IMR-90 (cell line): ENCODE measurements around the gene DLGAP3. TPM values are rescaled to one million over a fixed set of nuclear protein-coding genes. Genes with fewer than 3 reads are reported as not detected.

Source experiments
- ATAC-seq: fragments of 200-7000 bp; cut with Tn5 transposase; 2 replicates; pipeline ENCODE4 v1.9.1; 2020; ENCODE audit warnings: low read depth, mild to moderate bottlenecking, moderate library complexity
- BruUV-seq: library from RNA; stranded (reverse); fragments of 400-500 nt; replicated peaks from 2 replicates; lab custom pipeline; 2021; lab: Mats Ljungman, UMichigan
- CTCF ChIA-PET: fragments of 300-600 bp; formaldehyde crosslinking; extraction: SDS; loops from one replicate; lab custom pipeline; 2021; ENCODE audit warnings: antibody characterized with exemption; lab: Yijun Ruan, JAX
- POLR2A ChIA-PET: fragments of 300-600 bp; sonication (Branson Sonifier 250); formaldehyde crosslinking; loops from one replicate; lab custom pipeline; 2022; ENCODE audit warnings: antibody characterized with exemption; ENCODE audit not compliant: unreplicated experiment; lab: Charles Lee
- DNase-seq: peaks from one replicate; pipeline ENCODE4 v3.0.0; 2013
- H2AFZ ChIP-seq: replicated peaks from 2 replicates; pipeline ENCODE3; 2013; ENCODE audit warnings: low read length, mild to moderate bottlenecking; ENCODE audit not compliant: poor library complexity
- H2AK5ac ChIP-seq: 2 replicates; pipeline ENCODE4 v1.6.1; 2013; ENCODE audit warnings: low read depth, low read length, inconsistent platforms
- H2AK9ac ChIP-seq: replicated peaks from 2 replicates; pipeline ENCODE3; 2013; ENCODE audit warnings: mild to moderate bottlenecking, low read depth, low read length, moderate library complexity; ENCODE audit not compliant: poor library complexity
- H2BK120ac ChIP-seq: 2 replicates; pipeline ENCODE4 v1.6.1; 2013; ENCODE audit warnings: low read depth, low read length, inconsistent platforms
- H2BK15ac ChIP-seq: 3 replicates; pipeline ENCODE4 v1.6.1; 2013; ENCODE audit warnings: low read depth, low read length, inconsistent platforms
- H2BK20ac ChIP-seq: 2 replicates; pipeline ENCODE4 v1.6.1; 2013; ENCODE audit warnings: low read depth, mild to moderate bottlenecking, inconsistent platforms, low read length, moderate library complexity
- H2BK5ac ChIP-seq: 2 replicates; pipeline ENCODE4 v1.6.1; 2013; ENCODE audit warnings: mild to moderate bottlenecking, low read depth, low read length, inconsistent platforms; ENCODE audit not compliant: poor library complexity, severe bottlenecking
- H3K14ac ChIP-seq: replicated peaks from 2 replicates; pipeline ENCODE4 v1.6.1; 2013; ENCODE audit warnings: low read depth, low read length, inconsistent platforms
- H3K18ac ChIP-seq: 2 replicates; pipeline ENCODE4 v1.6.1; 2013; ENCODE audit warnings: low read depth, low read length, control low read depth
- H3K23ac ChIP-seq: 2 replicates; pipeline ENCODE4 v1.6.1; 2013; ENCODE audit warnings: low read depth, low read length, inconsistent platforms
- H3K27ac ChIP-seq: 2 replicates; pipeline ENCODE4 v1.5.1; 2013; ENCODE audit warnings: mild to moderate bottlenecking, control low read depth, low read length; ENCODE audit not compliant: insufficient read depth
- H3K27me3 ChIP-seq: 2 replicates; pipeline ENCODE4 v1.6.1; 2013; ENCODE audit warnings: low read length; ENCODE audit not compliant: control insufficient read depth, insufficient read depth
- H3K36me3 ChIP-seq: 2 replicates; pipeline ENCODE4 v1.6.1; 2013; ENCODE audit warnings: low read length, mixed read lengths; ENCODE audit not compliant: control insufficient read depth, insufficient read depth
- H3K4ac ChIP-seq: 2 replicates; pipeline ENCODE4 v1.6.1; 2013; ENCODE audit warnings: low read depth, low read length, inconsistent platforms
- H3K4me1 ChIP-seq: 2 replicates; pipeline ENCODE4 v1.6.1; 2013; ENCODE audit warnings: low read length, mixed read lengths; ENCODE audit not compliant: control insufficient read depth, insufficient read depth
- H3K4me2 ChIP-seq: 2 replicates; pipeline ENCODE4 v1.6.1; 2013; ENCODE audit warnings: low read depth, mild to moderate bottlenecking, control low read depth, low read length, moderate library complexity
- H3K4me3 ChIP-seq: 2 replicates; pipeline ENCODE4 v1.5.1; 2013; ENCODE audit warnings: low read depth, mild to moderate bottlenecking, control low read depth, low read length, moderate library complexity; ENCODE audit not compliant: insufficient read depth
- H3K56ac ChIP-seq: 2 replicates; pipeline ENCODE4 v1.6.1; 2013; ENCODE audit warnings: low read length, inconsistent platforms; ENCODE audit not compliant: insufficient read depth; ENCODE audit errors: extremely low read depth
- H3K79me1 ChIP-seq, 2 experiments: 2 replicates each; pipeline ENCODE4 v1.6.1; 2013; ENCODE audit warnings: low read length in 2 of 2, inconsistent platforms in 1 of 2, low read depth in 1 of 2
- H3K9ac ChIP-seq: 2 replicates; pipeline ENCODE4 v1.6.1; 2013; ENCODE audit warnings: low read depth, low read length, control low read depth
- H3K9me1 ChIP-seq: 2 replicates; pipeline ENCODE4 v1.6.1; 2013; ENCODE audit warnings: low read length, inconsistent platforms; ENCODE audit not compliant: insufficient read depth
- H3K9me3 ChIP-seq: 2 replicates; pipeline ENCODE4 v1.6.1; 2013; ENCODE audit warnings: low read length; ENCODE audit not compliant: control insufficient read depth, insufficient read depth
- H4K20me1 ChIP-seq: 2 replicates; pipeline ENCODE4 v1.6.1; 2013; ENCODE audit warnings: low read length, inconsistent platforms; ENCODE audit not compliant: insufficient read depth
- H4K5ac ChIP-seq: 2 replicates; pipeline ENCODE4 v1.6.1; 2013; ENCODE audit warnings: mild to moderate bottlenecking, low read depth, low read length, control low read depth
- H4K8ac ChIP-seq, 2 experiments: 2 replicates each; pipeline ENCODE4 v1.6.1; 2013; ENCODE audit warnings: low read depth in 2 of 2, low read length in 2 of 2, control low read depth in 1 of 2, inconsistent platforms in 1 of 2
- H4K91ac ChIP-seq: 2 replicates; pipeline ENCODE4 v1.6.1; 2013; ENCODE audit warnings: low read depth, low read length, inconsistent platforms; ENCODE audit not compliant: insufficient read depth
- BHLHE40 ChIP-seq: fragments of 150-350 bp; IDR thresholded peaks from 2 replicates; pipeline ENCODE4 v1.6.1; 2016; ENCODE audit warnings: mild to moderate bottlenecking, low read depth, low read length
- CHD1 ChIP-seq: IDR thresholded peaks from 2 replicates; pipeline ENCODE4 v1.6.1; 2012; ENCODE audit warnings: low read depth, low read length, improper control_type of control experiment
- FOS ChIP-seq: fragments of 150-350 bp; IDR thresholded peaks from 2 replicates; pipeline ENCODE4 v1.6.1; 2016; ENCODE audit warnings: low read depth, low read length
- MAZ ChIP-seq: IDR thresholded peaks from 2 replicates; pipeline ENCODE4 v1.6.1; 2012; ENCODE audit warnings: low read depth, mild to moderate bottlenecking, low read length, improper control_type of control experiment, moderate library complexity, borderline replicate concordance
- POLR2A ChIP-seq: IDR thresholded peaks from 2 replicates; pipeline ENCODE4 v1.6.1; 2012; ENCODE audit warnings: mild to moderate bottlenecking, low read depth, low read length
- RFX5 ChIP-seq: IDR thresholded peaks from 2 replicates; pipeline ENCODE4 v1.8.0; 2012; ENCODE audit warnings: low read depth, mild to moderate bottlenecking, low read length, moderate library complexity
- SMC3 ChIP-seq: fragments of 150-350 bp; IDR thresholded peaks from 2 replicates; pipeline ENCODE4 v1.6.1; 2016; ENCODE audit warnings: low read depth, mild to moderate bottlenecking, antibody characterized with exemption, low read length, moderate library complexity
- WGBS, 2 experiments: methylation state at CpG; one replicate each; pipeline versions ENCODE4 v1.1.5 to v1.1.7; 2013; ENCODE audit warnings: missing lambda C conversion rate in 2 of 2; ENCODE audit not compliant: insufficient read length in 1 of 2; ENCODE audit errors: extremely low coverage in 2 of 2; 5-methylcytosine and 5-hydroxymethylcytosine counted together
- dilution Hi-C: fragments of 300-500 bp; cut with HindIII; formaldehyde crosslinking; loops from one replicate; pipeline ENCODE4 v1.14.3; 2018; ENCODE audit warnings: low sequenced_read_pairs; ENCODE audit not compliant: unreplicated experiment
- in situ Hi-C: fragments of 300-500 bp; cut with MboI; formaldehyde crosslinking; loops from 3 replicates; pipeline ENCODE4 v1.14.3; 2019; ENCODE audit warnings: low sequenced_read_pairs, inconsistent platforms, mixed read lengths
- intact Hi-C: fragments of 100-400 bp; cut with micrococcal nuclease; formaldehyde crosslinking; loops from 2 replicates; pipeline ENCODE4 v1.10.0; 2022
- polyA plus RNA-seq, 3 experiments: library from polyadenylated mRNA; depleted of rRNA; stranded (reverse); fragments of >200 nt; gene quantifications; 2 replicates each; pipeline ENCODE4 v1.2.3, GENCODE V29; 2012; ENCODE audit warnings: low replicate concordance in 1 of 3
- total RNA-seq: library from RNA; depleted of rRNA; stranded (reverse); fragments of >200 nt; gene quantifications from 2 replicates; pipeline ENCODE4 v1.2.3, GENCODE V29; 2012
- TF ChIP-seq, protein P1 (sequence below): fragments of 150-350 bp; IDR thresholded peaks from 2 replicates; pipeline ENCODE4 v1.6.1; 2017; ENCODE audit warnings: mild to moderate bottlenecking, antibody characterized with exemption, low read length, low read depth
- TF ChIP-seq, protein P2 (sequence below): conservative IDR thresholded peaks from 2 replicates; pipeline ENCODE4 v1.5.1; 2012; ENCODE audit warnings: mild to moderate bottlenecking, low read depth, low read length, improper control_type of control experiment

The DLGAP3 gene
- total and polyA plus RNA-seq, 2 of the 4 experiments (the other 2 are of a cell fraction): 0.02 TPM; not detected in 1

DNA sequence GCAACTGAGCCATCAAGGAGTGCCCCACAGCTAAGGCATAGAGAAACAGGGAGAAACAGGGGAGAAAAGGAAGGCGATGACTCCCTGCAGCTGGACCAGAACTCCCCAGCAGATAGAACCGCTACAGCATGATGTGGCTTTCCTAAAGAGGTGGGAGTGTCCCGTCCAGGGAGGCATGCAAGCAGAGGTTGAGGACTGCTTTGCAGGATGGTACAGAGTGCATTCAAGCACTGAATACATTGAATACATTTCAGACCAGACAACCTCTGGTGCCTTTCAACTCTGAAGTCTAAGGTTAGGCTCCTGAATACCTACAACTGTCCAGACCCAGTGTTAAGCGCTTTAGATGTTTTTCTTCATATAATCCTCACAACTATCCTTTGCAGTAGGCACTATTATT is 13.3 kb downstream of the DLGAP3 start:
- H3K4ac ChIP-seq: no peak overlapping the region
- no peak overlapping the region for H2AFZ ChIP-seq
- H4K20me1 ChIP-seq: no peaks in the 10 kb centered on the region
- H3K56ac ChIP-seq: no peak overlapping the region
- H3K27me3 ChIP-seq: peaks cover 3% of the 10 kb centered on the region; the same call in 1 of the 2 replicates
- ATAC-seq: no peak
- no peak overlapping the region for H2BK120ac ChIP-seq
- no peak overlapping the region for H3K4me2 ChIP-seq
- H3K9me1 ChIP-seq: no peaks in the 10 kb centered on the region
- H2AK9ac ChIP-seq: no peak overlapping the region
- H4K5ac ChIP-seq: no peak overlapping the region
- no peak overlapping the region for H2BK20ac ChIP-seq
- DNase-seq: no peak
- H3K4me3 ChIP-seq: no peak overlapping the region
- H3K36me3 ChIP-seq: no peaks in the 10 kb centered on the region
- POLR2A ChIA-PET: no interaction called here
- H3K9me3 ChIP-seq: no peaks in the 10 kb centered on the region
- no peak overlapping the region for H4K91ac ChIP-seq
- dilution Hi-C loops: no loop called here
- WGBS, 2 experiments: no CpG with 5 or more reads among the region's 4 CpGs
- no peak overlapping the region for H3K14ac ChIP-seq
- no peak overlapping the region for H2BK5ac ChIP-seq
- no peaks in the 10 kb centered on the region for H3K4me1 ChIP-seq
- no peaks in the 10 kb centered on the region for H3K79me1 ChIP-seq
- H4K8ac ChIP-seq: no peak overlapping the region
- H3K9ac ChIP-seq: no peak overlapping the region
- H3K27ac ChIP-seq: no peak overlapping the region
- no peak overlapping the region for H2AK5ac ChIP-seq
- CTCF ChIA-PET: no interaction called here
- no TSS peak for BruUV-seq
- intact Hi-C loops: no loop called here
- no peak overlapping the region for H3K23ac ChIP-seq
- no peak overlapping the region for H3K18ac ChIP-seq
- TF ChIP-seq, protein P1, sequence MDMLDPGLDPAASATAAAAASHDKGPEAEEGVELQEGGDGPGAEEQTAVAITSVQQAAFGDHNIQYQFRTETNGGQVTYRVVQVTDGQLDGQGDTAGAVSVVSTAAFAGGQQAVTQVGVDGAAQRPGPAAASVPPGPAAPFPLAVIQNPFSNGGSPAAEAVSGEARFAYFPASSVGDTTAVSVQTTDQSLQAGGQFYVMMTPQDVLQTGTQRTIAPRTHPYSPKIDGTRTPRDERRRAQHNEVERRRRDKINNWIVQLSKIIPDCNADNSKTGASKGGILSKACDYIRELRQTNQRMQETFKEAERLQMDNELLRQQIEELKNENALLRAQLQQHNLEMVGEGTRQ: no peak
- TF ChIP-seq MAZ (no peak), POLR2A (no peak), SMC3 (no peak), CHD1 (no peak), BHLHE40 (no peak), FOS (no peak), RFX5 (no peak)
- TF ChIP-seq, protein P2, sequence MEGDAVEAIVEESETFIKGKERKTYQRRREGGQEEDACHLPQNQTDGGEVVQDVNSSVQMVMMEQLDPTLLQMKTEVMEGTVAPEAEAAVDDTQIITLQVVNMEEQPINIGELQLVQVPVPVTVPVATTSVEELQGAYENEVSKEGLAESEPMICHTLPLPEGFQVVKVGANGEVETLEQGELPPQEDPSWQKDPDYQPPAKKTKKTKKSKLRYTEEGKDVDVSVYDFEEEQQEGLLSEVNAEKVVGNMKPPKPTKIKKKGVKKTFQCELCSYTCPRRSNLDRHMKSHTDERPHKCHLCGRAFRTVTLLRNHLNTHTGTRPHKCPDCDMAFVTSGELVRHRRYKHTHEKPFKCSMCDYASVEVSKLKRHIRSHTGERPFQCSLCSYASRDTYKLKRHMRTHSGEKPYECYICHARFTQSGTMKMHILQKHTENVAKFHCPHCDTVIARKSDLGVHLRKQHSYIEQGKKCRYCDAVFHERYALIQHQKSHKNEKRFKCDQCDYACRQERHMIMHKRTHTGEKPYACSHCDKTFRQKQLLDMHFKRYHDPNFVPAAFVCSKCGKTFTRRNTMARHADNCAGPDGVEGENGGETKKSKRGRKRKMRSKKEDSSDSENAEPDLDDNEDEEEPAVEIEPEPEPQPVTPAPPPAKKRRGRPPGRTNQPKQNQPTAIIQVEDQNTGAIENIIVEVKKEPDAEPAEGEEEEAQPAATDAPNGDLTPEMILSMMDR: no peak
- no peak overlapping the region for H2BK15ac ChIP-seq
- in situ Hi-C loops: no loop called here
